H1 (cell line): ENCODE measurements around the gene IFNG-AS1. TPM values are rescaled to one million over a fixed set of nuclear protein-coding genes. Genes with fewer than 3 reads are reported as not detected.

Experiments used
- CTCF ChIA-PET: fragments of 300-600 bp; sonication (Branson Sonifier 250); formaldehyde crosslinking; loops from one replicate; lab custom pipeline; 2021; ENCODE audit not compliant: partially characterized antibody; lab: Charles Lee
- POLR2A ChIA-PET: fragments of 300-600 bp; sonication (Branson Sonifier 250); formaldehyde crosslinking; loops from one replicate; lab custom pipeline; 2021; ENCODE audit warnings: inconsistent platforms; ENCODE audit not compliant: partially characterized antibody; lab: Charles Lee
- DNase-seq, 2 experiments: peaks; one replicate each; pipeline versions ENCODE4 v3.0.0 to v3.0.0-alpha.2; 2010 to 2022; ENCODE audit warnings: low spot score in 2 of 2, low read depth in 1 of 2, mixed read lengths in 1 of 2
- FAIRE-seq: peaks from 2 replicates; lab custom pipeline; 2011; peaks lifted over from hg19 to GRCh38; lab: Jason Lieb, UNC
- H2AFZ ChIP-seq: 2 replicates; pipeline ENCODE4 v1.8.1; 2012; ENCODE audit warnings: low read length, inconsistent platforms
- H2AK5ac ChIP-seq: 2 replicates; pipeline ENCODE4 v1.6.1; 2013; ENCODE audit warnings: low read depth, low read length
- H2BK120ac ChIP-seq: replicated peaks from 2 replicates; pipeline ENCODE3; 2013; ENCODE audit warnings: low read depth, low read length, inconsistent platforms
- H2BK12ac ChIP-seq: 2 replicates; pipeline ENCODE4 v1.6.1; 2013; ENCODE audit warnings: low read depth, low read length
- H2BK15ac ChIP-seq: 2 replicates; pipeline ENCODE4 v1.6.1; 2013; ENCODE audit warnings: low read length
- H2BK20ac ChIP-seq: 2 replicates; pipeline ENCODE4 v1.6.1; 2013; ENCODE audit warnings: low read length
- H2BK5ac ChIP-seq: 2 replicates; pipeline ENCODE4 v1.6.1; 2013; ENCODE audit warnings: low read depth, low read length
- H3K14ac ChIP-seq: 2 replicates; pipeline ENCODE4 v1.6.1; 2013; ENCODE audit warnings: inconsistent platforms; ENCODE audit not compliant: insufficient read length
- H3K18ac ChIP-seq: 2 replicates; pipeline ENCODE4 v1.6.1; 2013; ENCODE audit warnings: low read length; ENCODE audit errors: extremely low read depth
- H3K23ac ChIP-seq: 2 replicates; pipeline ENCODE4 v1.6.1; 2013; ENCODE audit warnings: inconsistent platforms; ENCODE audit not compliant: insufficient read length
- H3K23me2 ChIP-seq: 2 replicates; pipeline ENCODE4 v1.6.1; 2013; ENCODE audit warnings: low read depth, low read length
- H3K27ac ChIP-seq: 2 replicates; pipeline ENCODE4 v1.6.1; 2011; ENCODE audit warnings: low read depth, low read length, inconsistent platforms
- H3K27me3 ChIP-seq, 4 experiments: replicated peaks in 1 of 4; 1 replicate in 1 of 4; 2 replicates in 3 of 4; pipeline versions ENCODE4 v1.6.1 to v1.8.1; 2011 to 2013; ENCODE audit warnings: low read length in 3 of 4, mild to moderate bottlenecking in 3 of 4, inconsistent platforms in 2 of 4, mixed read lengths in 2 of 4, moderate library complexity in 1 of 4; ENCODE audit not compliant: control insufficient read depth in 3 of 4, insufficient read depth in 3 of 4; ENCODE audit errors: extremely low read depth in 1 of 4
- H3K36me3 ChIP-seq, 4 experiments: 2 replicates each; pipeline versions ENCODE4 v1.6.1 to v1.8.1; 2011 to 2013; ENCODE audit warnings: mild to moderate bottlenecking in 4 of 4, low read length in 3 of 4, moderate library complexity in 2 of 4, control low read depth in 1 of 4, inconsistent platforms in 1 of 4; ENCODE audit not compliant: insufficient read depth in 4 of 4, control insufficient read depth in 2 of 4
- H3K4ac ChIP-seq: replicated peaks from 2 replicates; pipeline ENCODE3; 2013; ENCODE audit warnings: low read length, low read depth, mixed read lengths, inconsistent platforms; ENCODE audit not compliant: insufficient read length
- H3K4me1 ChIP-seq, 4 experiments: replicated peaks in 1 of 4; 1 replicate in 1 of 4; 2 replicates in 3 of 4; pipeline versions ENCODE4 v1.6.1 to v1.8.1; 2011 to 2013; ENCODE audit warnings: low read length in 3 of 4, inconsistent platforms in 2 of 4, mixed read lengths in 1 of 4; ENCODE audit not compliant: insufficient read depth in 4 of 4, control insufficient read depth in 3 of 4
- H3K4me2 ChIP-seq, 2 experiments: 2 replicates each; pipeline versions ENCODE4 v1.6.1 to v1.8.1; 2011 to 2013; ENCODE audit warnings: low read depth in 2 of 2, low read length in 2 of 2, control low read depth in 1 of 2, inconsistent platforms in 1 of 2, mild to moderate bottlenecking in 1 of 2; ENCODE audit not compliant: insufficient read depth in 1 of 2
- H3K4me3 ChIP-seq, 4 experiments: fragments of 200-600, 300-600 bp in 1 of 4; sonication (generic), shearing (Covaris generic), sonication (Bioruptor Twin) in 1 of 4; 2 replicates each; pipeline versions ENCODE4 v1.5.1 to v1.8.1; 2011 to 2016; ENCODE audit warnings: low read length in 4 of 4, low read depth in 3 of 4, control low read depth in 2 of 4, inconsistent platforms in 2 of 4, mild to moderate bottlenecking in 2 of 4, mixed read lengths in 1 of 4, moderate library complexity in 1 of 4; ENCODE audit not compliant: insufficient read depth in 2 of 4; ENCODE audit errors: extremely low read depth in 1 of 4
- H3K56ac ChIP-seq: replicated peaks from 2 replicates; pipeline ENCODE3; 2013; ENCODE audit warnings: low read depth, mild to moderate bottlenecking, mixed read lengths, low read length, inconsistent platforms; ENCODE audit not compliant: insufficient read length
- H3K79me1 ChIP-seq: 2 replicates; pipeline ENCODE4 v1.6.1; 2013; ENCODE audit warnings: low read depth, low read length, control low read depth
- H3K79me2 ChIP-seq, 2 experiments: 2 replicates each; pipeline versions ENCODE4 v1.6.1 to v1.8.1; 2012 to 2013; ENCODE audit warnings: low read length in 2 of 2, mild to moderate bottlenecking in 2 of 2, inconsistent platforms in 1 of 2; ENCODE audit not compliant: insufficient read depth in 2 of 2, control insufficient read depth in 1 of 2
- H3K9ac ChIP-seq, 4 experiments: replicated peaks in 1 of 4; 1 replicate in 1 of 4; 2 replicates in 3 of 4; pipeline versions ENCODE4 v1.6.1 to v1.8.1; 2011 to 2013; ENCODE audit warnings: low read depth in 3 of 4, low read length in 3 of 4, control low read depth in 2 of 4, mild to moderate bottlenecking in 2 of 4, moderate library complexity in 2 of 4, inconsistent platforms in 1 of 4; ENCODE audit errors: extremely low read depth in 1 of 4
- H3K9me3 ChIP-seq, 2 experiments: 2 replicates each; pipeline versions ENCODE4 v1.6.1 to v1.8.1; 2012 to 2013; ENCODE audit warnings: mild to moderate bottlenecking in 2 of 2, moderate library complexity in 2 of 2, control low read depth in 1 of 2, inconsistent platforms in 1 of 2, low read depth in 1 of 2, low read length in 1 of 2, mixed read lengths in 1 of 2; ENCODE audit not compliant: insufficient read depth in 2 of 2
- H4K20me1 ChIP-seq, 2 experiments: replicated peaks in 1 of 2; 2 replicates each; pipeline versions ENCODE3 to v1.8.1; 2011 to 2013; ENCODE audit warnings: inconsistent platforms in 2 of 2, low read length in 2 of 2, mild to moderate bottlenecking in 1 of 2; ENCODE audit not compliant: insufficient read depth in 2 of 2, control insufficient read depth in 1 of 2
- H4K5ac ChIP-seq: 2 replicates; pipeline ENCODE4 v1.6.1; 2013; ENCODE audit warnings: low read length, low read depth, mixed read lengths, inconsistent platforms; ENCODE audit not compliant: insufficient read length
- H4K8ac ChIP-seq: 2 replicates; pipeline ENCODE4 v1.8.0; 2013; ENCODE audit warnings: mild to moderate bottlenecking, moderate library complexity, low read length, inconsistent platforms; ENCODE audit not compliant: insufficient read depth; ENCODE audit errors: extremely low read depth
- H4K91ac ChIP-seq: replicated peaks from 2 replicates; pipeline ENCODE3; 2013; ENCODE audit warnings: low read length, mixed read lengths, inconsistent platforms; ENCODE audit not compliant: insufficient read length
- FOSL1 ChIP-seq: IDR thresholded peaks from 2 replicates; pipeline ENCODE4 v1.6.1; 2011; ENCODE audit warnings: mild to moderate bottlenecking, low read depth, low read length, moderate library complexity; ENCODE audit not compliant: insufficient read depth
- JUN ChIP-seq: IDR thresholded peaks from 2 replicates; pipeline ENCODE4 v1.6.1; 2011; ENCODE audit warnings: low read depth, mild to moderate bottlenecking, improper control_type of control experiment, low read length
- RAD21 ChIP-seq, 2 experiments: IDR thresholded peaks in 1 of 2; conservative IDR thresholded peaks in 1 of 2; 2 replicates each; pipeline ENCODE4 v1.6.1; 2011; ENCODE audit warnings: low read depth in 2 of 2, low read length in 2 of 2, improper control_type of control experiment in 1 of 2, inconsistent platforms in 1 of 2, mild to moderate bottlenecking in 1 of 2, moderate library complexity in 1 of 2
- SAP30 ChIP-seq: fragments of 300-600 bp; sonication (generic); IDR thresholded peaks from 2 replicates; pipeline ENCODE4 v1.7.1; 2012; ENCODE audit warnings: low read length, moderate library complexity, mild to moderate bottlenecking, inconsistent platforms; ENCODE audit not compliant: insufficient read depth, insufficient replicate concordance
- SRF ChIP-seq: IDR thresholded peaks from 2 replicates; pipeline ENCODE4 v1.6.1; 2011; ENCODE audit warnings: mild to moderate bottlenecking, low read depth, low read length, moderate library complexity
- polyA plus RNA-seq, 7 experiments: library from polyadenylated mRNA; depleted of rRNA in 3 of 7; stranded (reverse) in 5 of 7; unstranded in 2 of 7; fragments of >200 nt in 5 of 7; fragments of 200-250 nt in 2 of 7; gene quantifications; 1 replicate in 5 of 7; 2 replicates in 1 of 7; 4 replicates in 1 of 7; pipeline versions ENCODE4 v1.2.1 to v1.2.3, GENCODE V29; 2011 to 2013; ENCODE audit warnings: missing spikeins in 2 of 7, mixed read lengths in 2 of 7
- total RNA-seq: library from RNA; stranded (reverse); fragmentation: NEBNext Ultra II Directional; extraction: Animal tissue kit (Norgen Biotek cat#: 25700); gene quantifications from 2 replicates; pipeline ENCODE4 v1.2.1, GENCODE V29; 2021
- TF ChIP-seq, protein P1 (sequence below): IDR thresholded peaks from 2 replicates; pipeline ENCODE4 v1.6.1; 2012; ENCODE audit warnings: inconsistent platforms
- TF ChIP-seq, protein P2 (sequence below): IDR thresholded peaks from 2 replicates; pipeline ENCODE4 v1.6.1; 2011; ENCODE audit warnings: low read depth, mild to moderate bottlenecking, low read length; ENCODE audit not compliant: insufficient read depth

Gene IFNG-AS1
- total and polyA plus RNA-seq, 2 of the 8 experiments (the other 6 are each of a cell fraction or from before 2014, with no cell fraction given) = not detected

DNA sequence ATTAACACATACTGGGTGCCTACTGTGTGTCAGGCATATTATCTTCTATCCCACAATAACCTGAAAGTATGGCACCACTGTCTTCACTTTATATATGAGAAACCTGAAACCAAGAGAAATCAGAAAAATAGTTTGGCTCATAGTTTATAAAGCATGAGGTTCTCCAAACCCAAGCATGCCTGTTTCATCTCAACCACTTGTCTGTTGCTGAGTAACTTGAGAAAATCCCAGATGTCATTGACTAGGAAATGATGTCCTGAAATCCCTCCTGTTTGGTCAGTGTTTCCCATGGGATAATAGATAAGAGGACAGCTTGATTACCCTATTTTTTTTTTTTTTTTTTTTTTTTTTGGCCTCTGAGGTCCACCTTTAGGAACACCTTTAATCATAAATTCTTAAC is 2.6 kb upstream of the IFNG-AS1 start:
- H3K79me2 ChIP-seq = no peaks in the 10 kb centered on the region
- no peak overlapping the region for H2AFZ ChIP-seq
- H4K8ac ChIP-seq = no peak overlapping the region
- no peak overlapping the region for H3K23ac ChIP-seq
- no peak overlapping the region for H2BK15ac ChIP-seq
- H4K20me1 ChIP-seq = no peaks in the 10 kb centered on the region
- no peak overlapping the region for H3K27ac ChIP-seq
- DNase-seq = no peak
- H3K36me3 ChIP-seq = no peaks in the 10 kb centered on the region
- ChIA-PET CTCF (interaction anchor here (0.6 to 1.0 kb wide), 3 partner anchors 253 to 718 kb away, joined by 3 read pairs; no protein-coding TSS in a partner anchor), POLR2A (no interaction called here)
- no peak overlapping the region for H2BK120ac ChIP-seq
- no peaks in the 10 kb centered on the region for H3K9me3 ChIP-seq
- no peak overlapping the region for H4K5ac ChIP-seq
- no peak overlapping the region for H2BK20ac ChIP-seq
- no peak overlapping the region for H3K18ac ChIP-seq
- no peak overlapping the region for H4K91ac ChIP-seq
- H3K79me1 ChIP-seq = no peaks in the 10 kb centered on the region
- no peak overlapping the region for H3K4ac ChIP-seq
- H3K4me3 ChIP-seq = no peak overlapping the region
- H3K27me3 ChIP-seq = no peaks in the 10 kb centered on the region
- H2BK5ac ChIP-seq = no peak overlapping the region
- H3K14ac ChIP-seq = no peak overlapping the region
- no peak overlapping the region for H3K56ac ChIP-seq
- H3K9ac ChIP-seq = no peak overlapping the region
- no peak for FAIRE-seq
- no peak overlapping the region for H2AK5ac ChIP-seq
- no peaks in the 10 kb centered on the region for H3K4me1 ChIP-seq
- no peaks in the 10 kb centered on the region for H3K23me2 ChIP-seq
- H2BK12ac ChIP-seq = no peak overlapping the region
- TF ChIP-seq RAD21 (IDR thresholded peaks at IDR 0.05 in 1 of 2, conservative IDR thresholded peaks at IDR 0.05 in 1 of 2; ENCODE audit: low read depth in 2 of 2, low read length in 2 of 2) = no peak
- TF ChIP-seq, protein P1, sequence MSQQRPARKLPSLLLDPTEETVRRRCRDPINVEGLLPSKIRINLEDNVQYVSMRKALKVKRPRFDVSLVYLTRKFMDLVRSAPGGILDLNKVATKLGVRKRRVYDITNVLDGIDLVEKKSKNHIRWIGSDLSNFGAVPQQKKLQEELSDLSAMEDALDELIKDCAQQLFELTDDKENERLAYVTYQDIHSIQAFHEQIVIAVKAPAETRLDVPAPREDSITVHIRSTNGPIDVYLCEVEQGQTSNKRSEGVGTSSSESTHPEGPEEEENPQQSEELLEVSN = no peak
- TF ChIP-seq JUN = no peak
- no peak for TF ChIP-seq SRF
- TF ChIP-seq SAP30 = no peak
- TF ChIP-seq FOSL1 = no peak
- TF ChIP-seq, protein P2, sequence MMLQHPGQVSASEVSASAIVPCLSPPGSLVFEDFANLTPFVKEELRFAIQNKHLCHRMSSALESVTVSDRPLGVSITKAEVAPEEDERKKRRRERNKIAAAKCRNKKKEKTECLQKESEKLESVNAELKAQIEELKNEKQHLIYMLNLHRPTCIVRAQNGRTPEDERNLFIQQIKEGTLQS = no peak
- no peak overlapping the region for H3K4me2 ChIP-seq
